Measurements from ENCODE around the gene RNU4-1.

RNU4-1 gene

DNA sequence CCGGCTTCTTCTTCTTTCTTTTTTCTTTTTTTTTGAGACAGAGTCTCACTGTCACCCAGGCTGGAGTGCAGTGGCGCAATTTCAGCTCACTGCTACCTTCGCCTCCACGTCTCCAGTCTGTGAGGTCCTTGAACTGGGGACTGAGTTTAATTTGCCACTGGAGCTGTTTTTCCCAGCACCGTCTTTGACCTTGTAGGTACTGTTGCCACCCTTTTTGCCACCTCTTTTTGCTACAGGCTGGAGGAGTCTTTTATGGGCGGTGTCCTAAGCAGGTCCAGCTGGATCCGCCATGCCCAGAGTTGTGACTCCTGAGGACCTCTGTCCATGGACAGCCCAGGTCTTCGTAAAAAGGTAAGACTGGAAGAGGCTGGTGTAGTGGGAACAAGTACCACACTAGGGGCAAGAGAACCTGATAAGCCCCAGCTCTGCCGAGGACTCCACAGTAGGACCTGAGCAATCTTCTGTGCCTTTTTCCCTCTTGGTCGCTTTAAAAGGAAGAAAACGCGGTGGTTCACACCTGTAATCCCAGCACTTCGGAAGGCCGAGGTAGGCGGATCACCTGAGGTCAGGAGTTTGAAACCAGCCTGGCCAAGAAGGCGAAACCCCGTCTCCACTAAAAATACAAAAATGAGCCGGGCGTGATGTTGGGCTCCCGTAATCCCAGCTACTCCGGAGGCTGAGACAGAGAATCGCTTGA is 2.3 kb downstream of the RNU4-1 start:
- peak overlapping the region; percentile 18 for H3K4me3 ChIP-seq (ENCODE audit: low read depth, low read length, poor library complexity, severe bottlenecking)
- no peak overlapping the region for H2AFZ ChIP-seq (ENCODE audit: low read length)

DNA sequence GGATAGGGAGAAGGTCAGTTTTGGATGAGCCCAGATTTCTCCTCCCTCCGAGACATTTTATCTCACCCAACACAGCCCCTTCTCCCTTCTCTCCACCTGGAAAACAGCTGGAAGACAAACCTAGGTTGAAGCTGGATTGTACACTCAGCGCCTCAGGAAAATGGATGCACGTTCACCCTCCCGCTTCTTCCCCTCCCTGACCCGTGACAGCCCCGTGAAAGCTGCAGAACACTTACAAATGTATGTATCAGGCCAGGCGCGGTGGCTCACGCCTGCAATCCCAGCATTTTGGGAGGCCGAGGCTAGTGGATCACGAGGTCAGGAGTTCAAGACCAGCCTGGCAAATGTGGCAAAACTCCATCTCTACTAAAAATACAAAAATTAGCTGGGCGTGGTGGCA is 5.5 kb downstream of the RNU4-1 start:
- Histone ChIP-seq H3K79me2 (ENCODE audit: insufficient read depth, low read length) (no peaks in the 10 kb centered on the region), H3K27ac (ENCODE audit: low read depth, low read length, poor library complexity, severe bottlenecking) (no peak overlapping the region), H4K20me1 (ENCODE audit: insufficient read depth, low read length) (no peaks in the 10 kb centered on the region), H3K9me2 (ENCODE audit: low read depth, low read length) (no peaks in the 10 kb centered on the region), H3K27me3 (ENCODE audit: insufficient read depth, low read length) (no peaks in the 10 kb centered on the region), H3K4me2 (ENCODE audit: low read length) (no peak overlapping the region), H3K36me3 (ENCODE audit: insufficient read depth, low read length) (no peaks in the 10 kb centered on the region), H3K4me1 (ENCODE audit: insufficient read depth, low read length, severe bottlenecking) (peaks cover 13% of the 10 kb centered on the region), H3K9ac (ENCODE audit: low read length) (no peak overlapping the region), H3K9me3 (ENCODE audit: low read length) (no peaks in the 10 kb centered on the region), H3K4me3 (ENCODE audit: low read depth, low read length, poor library complexity, severe bottlenecking) (no peak overlapping the region), H3F3A (ENCODE audit: insufficient read depth, low read length) (peaks cover 7% of the 10 kb centered on the region; the same call in 1 of the 2 replicates), H2AFZ (ENCODE audit: low read length) (no peak overlapping the region)
- TF ChIP-seq, protein P1, sequence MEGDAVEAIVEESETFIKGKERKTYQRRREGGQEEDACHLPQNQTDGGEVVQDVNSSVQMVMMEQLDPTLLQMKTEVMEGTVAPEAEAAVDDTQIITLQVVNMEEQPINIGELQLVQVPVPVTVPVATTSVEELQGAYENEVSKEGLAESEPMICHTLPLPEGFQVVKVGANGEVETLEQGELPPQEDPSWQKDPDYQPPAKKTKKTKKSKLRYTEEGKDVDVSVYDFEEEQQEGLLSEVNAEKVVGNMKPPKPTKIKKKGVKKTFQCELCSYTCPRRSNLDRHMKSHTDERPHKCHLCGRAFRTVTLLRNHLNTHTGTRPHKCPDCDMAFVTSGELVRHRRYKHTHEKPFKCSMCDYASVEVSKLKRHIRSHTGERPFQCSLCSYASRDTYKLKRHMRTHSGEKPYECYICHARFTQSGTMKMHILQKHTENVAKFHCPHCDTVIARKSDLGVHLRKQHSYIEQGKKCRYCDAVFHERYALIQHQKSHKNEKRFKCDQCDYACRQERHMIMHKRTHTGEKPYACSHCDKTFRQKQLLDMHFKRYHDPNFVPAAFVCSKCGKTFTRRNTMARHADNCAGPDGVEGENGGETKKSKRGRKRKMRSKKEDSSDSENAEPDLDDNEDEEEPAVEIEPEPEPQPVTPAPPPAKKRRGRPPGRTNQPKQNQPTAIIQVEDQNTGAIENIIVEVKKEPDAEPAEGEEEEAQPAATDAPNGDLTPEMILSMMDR (IDR thresholded peaks at IDR 0.05; ENCODE audit: low read length) = no peak
- no peak for TF ChIP-seq EZH2 (IDR thresholded peaks at IDR 0.05; ENCODE audit: borderline replicate concordance, low read length)

More for the DNA sequence above, 2.3 kb downstream of the RNU4-1 start:
- Histone ChIP-seq H3K4me2 (ENCODE audit: low read length) (peak overlapping the region; percentile 19; the same call in 1 of the 2 replicates), H3K9ac (ENCODE audit: low read length) (no peak overlapping the region), H3K36me3 (ENCODE audit: insufficient read depth, low read length) (no peaks in the 10 kb centered on the region), H3K79me2 (ENCODE audit: insufficient read depth, low read length) (no peaks in the 10 kb centered on the region), H3K4me1 (ENCODE audit: insufficient read depth, low read length, severe bottlenecking) (peaks cover 22% of the 10 kb centered on the region), H3K27me3 (ENCODE audit: insufficient read depth, low read length) (no peaks in the 10 kb centered on the region), H3K27ac (ENCODE audit: low read depth, low read length, poor library complexity, severe bottlenecking) (peak overlapping the region; percentile 22), H4K20me1 (ENCODE audit: insufficient read depth, low read length) (no peaks in the 10 kb centered on the region), H3K9me2 (ENCODE audit: low read depth, low read length) (no peaks in the 10 kb centered on the region), H3K9me3 (ENCODE audit: low read length) (no peaks in the 10 kb centered on the region), H3F3A (ENCODE audit: insufficient read depth, low read length) (peaks cover 7% of the 10 kb centered on the region; the same call in 1 of the 2 replicates)
- TF ChIP-seq EZH2 (IDR thresholded peaks at IDR 0.05; ENCODE audit: borderline replicate concordance, low read length) = no peak
- TF ChIP-seq, protein P1 (IDR thresholded peaks at IDR 0.05; ENCODE audit: low read length) = no peak

DNA sequence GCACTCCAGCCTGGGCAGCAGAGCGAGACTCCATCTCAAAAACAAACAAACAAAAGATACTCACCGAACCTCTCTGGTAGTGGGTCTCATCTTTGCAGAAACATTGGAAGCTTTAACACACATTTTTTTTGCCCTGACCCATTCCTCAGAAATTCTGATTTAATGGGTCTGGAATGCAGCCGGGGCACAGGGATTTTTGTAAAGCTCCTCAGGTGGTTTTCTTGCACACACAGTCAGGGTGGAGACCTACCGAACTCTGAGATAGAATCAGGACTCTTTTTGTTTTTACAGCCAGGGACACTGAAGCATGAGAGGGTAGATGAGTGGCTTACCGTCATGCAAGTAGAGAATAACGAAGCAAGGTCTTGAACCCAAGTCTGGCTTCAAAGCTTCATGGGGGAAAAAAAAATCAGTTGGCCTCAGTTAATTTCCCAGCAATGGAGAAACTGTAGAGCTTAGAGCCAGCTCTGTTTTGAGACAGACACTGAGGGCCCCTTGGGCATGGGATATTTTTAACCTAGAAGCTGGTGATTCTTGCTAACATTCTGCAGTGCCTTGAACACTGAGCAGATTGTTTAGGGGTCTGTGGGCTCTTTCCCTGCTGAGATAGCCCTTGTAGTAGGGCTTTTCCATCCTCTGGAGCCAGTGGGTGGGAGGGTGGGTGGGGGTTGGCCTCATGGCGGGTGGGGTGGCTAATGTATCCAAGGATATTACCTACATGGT is 6.1 kb downstream of the RNU4-1 start:
- H3K4me3 ChIP-seq (ENCODE audit: low read depth, low read length, poor library complexity, severe bottlenecking) = no peak overlapping the region
- H3K36me3 ChIP-seq (ENCODE audit: insufficient read depth, low read length) = no peaks in the 10 kb centered on the region
- no peak overlapping the region for H2AFZ ChIP-seq (ENCODE audit: low read length)
- H3K9me3 ChIP-seq (ENCODE audit: low read length) = no peaks in the 10 kb centered on the region
- H3K79me2 ChIP-seq (ENCODE audit: insufficient read depth, low read length) = no peaks in the 10 kb centered on the region
- H3F3A ChIP-seq (ENCODE audit: insufficient read depth, low read length) = peaks cover 7% of the 10 kb centered on the region; the same call in 1 of the 2 replicates
- no peaks in the 10 kb centered on the region for H3K27me3 ChIP-seq (ENCODE audit: insufficient read depth, low read length)
- H3K9me2 ChIP-seq (ENCODE audit: low read depth, low read length) = no peaks in the 10 kb centered on the region
- H3K27ac ChIP-seq (ENCODE audit: low read depth, low read length, poor library complexity, severe bottlenecking) = no peak overlapping the region
- H4K20me1 ChIP-seq (ENCODE audit: insufficient read depth, low read length) = no peaks in the 10 kb centered on the region
- peaks cover 13% of the 10 kb centered on the region for H3K4me1 ChIP-seq (ENCODE audit: insufficient read depth, low read length, severe bottlenecking)
- TF ChIP-seq, protein P1 (IDR thresholded peaks at IDR 0.05; ENCODE audit: low read length) = no peak
- TF ChIP-seq EZH2 (IDR thresholded peaks at IDR 0.05; ENCODE audit: borderline replicate concordance, low read length) = no peak
- H3K9ac ChIP-seq (ENCODE audit: low read length) = no peak overlapping the region
- no peak overlapping the region for H3K4me2 ChIP-seq (ENCODE audit: low read length)
